ENCODE results near the gene BOC.

Gene BOC

DNA sequence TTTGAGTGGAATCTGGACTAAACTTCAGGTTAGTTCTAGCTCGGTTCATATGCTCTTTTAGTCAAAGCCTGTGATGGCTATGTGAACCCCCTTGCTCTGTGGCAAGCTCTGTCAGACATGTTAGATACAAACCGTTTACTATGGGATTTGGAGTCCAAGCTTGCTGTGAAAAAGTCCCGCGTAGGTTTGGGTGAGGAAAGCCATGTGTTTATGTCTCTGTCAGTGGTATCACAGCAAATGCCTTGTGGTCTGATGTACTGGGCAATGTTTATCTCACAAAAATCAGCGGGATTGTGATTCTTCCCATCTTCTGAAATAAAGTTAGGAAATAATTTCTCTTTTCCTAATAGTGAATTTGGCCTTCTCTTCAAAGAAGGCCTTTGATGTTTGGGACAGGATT is 5.0 kb downstream of the BOC start:
- no peak for TF ChIP-seq CTCF (IDR thresholded peaks at IDR 0.05; ENCODE audit: extremely low read depth, insufficient read depth, missing control alignments)
- in situ Hi-C loops (cut with MboI; ENCODE audit: low pct_unique_long_range_greater_than_20kb, low sequenced_read_pairs, unreplicated experiment) = no loop called here
- DNase-seq (ENCODE audit: low spot score) = no peak

DNA sequence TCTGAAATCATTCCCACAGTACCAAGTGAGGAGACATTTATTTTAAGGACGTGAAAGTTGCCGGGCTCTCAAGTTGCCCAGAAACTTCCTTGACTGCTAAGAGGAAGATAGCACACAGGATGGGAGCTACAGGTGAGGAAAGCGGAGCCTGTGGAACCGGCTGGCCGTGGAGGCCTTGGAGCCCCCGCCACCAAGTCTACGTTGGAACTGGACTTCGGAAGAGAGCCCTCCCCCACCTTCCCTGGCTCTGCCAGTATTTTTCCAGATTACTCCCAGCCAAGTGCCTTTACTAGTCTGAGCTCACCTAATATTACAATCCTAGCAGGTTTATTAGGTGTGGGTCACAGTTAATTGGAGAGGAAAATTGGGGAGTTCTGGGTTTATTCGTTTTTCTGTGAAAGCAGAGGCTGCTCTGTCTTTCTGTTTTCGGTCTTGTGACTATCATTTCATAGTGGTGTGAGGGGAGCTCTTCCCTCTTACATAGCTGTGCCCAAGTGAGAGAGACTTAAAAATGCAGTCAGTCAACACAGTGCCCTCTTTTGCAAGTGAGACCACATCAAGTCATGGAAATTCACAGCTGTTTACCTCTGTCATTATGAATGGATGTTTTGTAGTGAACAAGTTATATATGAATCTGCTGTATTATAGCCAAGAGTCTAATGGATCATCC is 6.8 kb downstream of the BOC start:
- TF ChIP-seq CTCF (IDR thresholded peaks at IDR 0.05; ENCODE audit: extremely low read depth, insufficient read depth, missing control alignments) = no peak
- in situ Hi-C loops (cut with MboI; ENCODE audit: low pct_unique_long_range_greater_than_20kb, low sequenced_read_pairs, unreplicated experiment) = no loop called here
- DNase-seq (ENCODE audit: low spot score) = no peak

- in situ Hi-C loops (cut with MboI; ENCODE audit: low pct_unique_long_range_greater_than_20kb, low sequenced_read_pairs, unreplicated experiment) = no loop called here
- DNase-seq (ENCODE audit: low spot score) = no peak
- no peak for TF ChIP-seq CTCF (IDR thresholded peaks at IDR 0.05; ENCODE audit: extremely low read depth, insufficient read depth, missing control alignments)
These were observed 7.3 kb downstream of the BOC start for GRCh38 chr3:113218681-113219045.

- no peak for TF ChIP-seq CTCF (IDR thresholded peaks at IDR 0.05; ENCODE audit: extremely low read depth, insufficient read depth, missing control alignments)
- DNase-seq (ENCODE audit: low spot score) = no peak
- in situ Hi-C loops (cut with MboI; ENCODE audit: low pct_unique_long_range_greater_than_20kb, low sequenced_read_pairs, unreplicated experiment) = no loop called here
These were observed 8.4 kb downstream of the BOC start for GRCh38 chr3:113219605-113220300.

GRCh38 chr3:113220721-113221120 is 9.4 kb downstream of the BOC start:
- no peak for TF ChIP-seq CTCF (IDR thresholded peaks at IDR 0.05; ENCODE audit: extremely low read depth, insufficient read depth, missing control alignments)
- in situ Hi-C loops (cut with MboI; ENCODE audit: low pct_unique_long_range_greater_than_20kb, low sequenced_read_pairs, unreplicated experiment) = no loop called here
- DNase-seq (ENCODE audit: low spot score) = no peak

GRCh38 chr3:113221721-113222257 is 10.4 kb downstream of the BOC start:
- DNase-seq (ENCODE audit: low spot score) = no peak
- TF ChIP-seq CTCF (IDR thresholded peaks at IDR 0.05; ENCODE audit: extremely low read depth, insufficient read depth, missing control alignments) = no peak
- in situ Hi-C loops (cut with MboI; ENCODE audit: low pct_unique_long_range_greater_than_20kb, low sequenced_read_pairs, unreplicated experiment) = no loop called here
